GM18526 (cell line): ENCODE measurements around the gene CYGB.

Experiments
- POLR2A ChIP-seq: IDR thresholded peaks from 3 replicates; pipeline ENCODE4 v1.6.1; 2011; ENCODE audit not compliant: insufficient read length; ENCODE audit errors: extremely low read depth

Gene CYGB

DNA sequence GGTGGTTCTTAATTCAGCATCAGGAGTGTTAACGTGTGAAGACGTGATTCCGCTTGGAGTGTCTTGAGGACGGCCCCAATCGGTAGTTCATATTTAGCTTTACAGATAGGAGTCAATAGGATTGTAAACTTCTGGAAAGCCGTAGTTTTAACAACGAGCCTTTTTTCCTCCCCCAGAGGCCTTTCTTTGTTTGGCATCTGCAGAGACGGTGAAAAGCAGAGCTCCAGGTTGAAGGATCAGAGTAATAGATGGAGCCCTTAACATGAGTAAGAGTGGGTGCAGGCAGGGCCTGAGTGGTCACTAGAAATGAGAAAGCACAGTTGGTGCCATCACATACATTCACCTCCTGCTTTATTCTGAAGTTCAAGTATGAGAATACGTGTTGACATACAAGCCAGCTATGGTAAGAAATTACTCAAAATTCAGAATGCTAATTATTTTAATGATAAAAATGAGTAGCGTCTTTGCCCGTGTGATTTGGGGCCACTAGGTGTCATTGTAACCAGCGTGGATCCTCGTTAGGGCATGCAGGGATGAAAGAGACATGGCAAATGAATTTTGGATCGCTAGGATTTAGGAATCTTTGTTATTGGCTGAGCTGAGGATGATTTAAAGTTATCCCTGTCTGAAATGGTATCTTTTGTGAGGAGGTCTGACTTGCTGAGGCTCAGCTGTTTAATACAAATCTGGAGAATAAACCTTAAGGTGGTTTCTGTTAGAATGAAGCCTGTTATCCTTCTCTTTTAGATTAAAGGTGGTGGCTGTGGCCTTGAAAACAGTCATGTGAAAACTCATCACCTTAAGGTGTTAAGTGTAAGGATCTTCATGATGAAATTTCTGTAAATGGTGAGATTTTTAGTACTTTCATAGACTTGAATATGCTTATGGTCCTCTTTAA lies 20.9 kb upstream of the CYGB start:
- TF ChIP-seq POLR2A, result no peak

DNA sequence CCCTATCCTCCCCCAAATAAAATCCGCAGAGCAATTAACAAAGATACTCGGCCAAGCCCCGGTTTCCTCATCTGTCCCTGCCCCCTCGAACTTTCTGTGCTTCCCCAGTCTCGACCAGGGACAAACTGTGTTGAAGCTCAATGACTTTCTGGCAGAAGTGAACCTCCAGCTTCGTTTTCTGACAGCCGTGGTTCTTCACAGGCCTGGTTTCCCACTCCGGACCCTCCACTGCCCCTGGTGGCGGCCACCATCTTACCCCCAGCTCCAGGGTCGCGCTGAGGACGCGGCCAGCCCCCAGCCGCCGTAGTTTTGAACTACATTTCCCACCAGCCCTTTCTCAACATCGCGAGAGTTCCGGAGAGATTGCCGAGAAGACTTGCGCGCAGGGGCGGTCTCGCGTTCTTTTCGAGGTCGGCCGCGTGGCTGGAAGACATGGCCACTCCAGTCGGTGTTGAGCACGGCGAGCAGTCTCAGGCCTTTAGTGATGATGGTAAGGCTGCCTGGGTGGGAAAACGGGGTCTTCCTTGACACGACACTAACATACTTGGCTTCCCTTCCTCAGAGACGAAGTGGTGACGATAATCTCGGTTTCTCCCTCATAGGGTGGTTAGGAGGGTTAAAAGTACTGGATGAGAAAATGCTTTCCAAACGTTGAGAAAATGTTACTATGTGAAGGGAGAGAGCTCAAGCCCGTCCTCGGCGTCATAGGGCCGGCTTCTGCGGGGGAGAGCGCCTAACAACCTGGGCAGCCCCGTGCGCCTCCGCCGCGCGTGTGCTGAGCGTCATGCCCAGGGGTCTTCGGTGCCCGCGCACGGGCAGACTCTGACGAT lies 20.1 kb upstream of the CYGB start:
- peak; percentile 96 for TF ChIP-seq POLR2A

DNA sequence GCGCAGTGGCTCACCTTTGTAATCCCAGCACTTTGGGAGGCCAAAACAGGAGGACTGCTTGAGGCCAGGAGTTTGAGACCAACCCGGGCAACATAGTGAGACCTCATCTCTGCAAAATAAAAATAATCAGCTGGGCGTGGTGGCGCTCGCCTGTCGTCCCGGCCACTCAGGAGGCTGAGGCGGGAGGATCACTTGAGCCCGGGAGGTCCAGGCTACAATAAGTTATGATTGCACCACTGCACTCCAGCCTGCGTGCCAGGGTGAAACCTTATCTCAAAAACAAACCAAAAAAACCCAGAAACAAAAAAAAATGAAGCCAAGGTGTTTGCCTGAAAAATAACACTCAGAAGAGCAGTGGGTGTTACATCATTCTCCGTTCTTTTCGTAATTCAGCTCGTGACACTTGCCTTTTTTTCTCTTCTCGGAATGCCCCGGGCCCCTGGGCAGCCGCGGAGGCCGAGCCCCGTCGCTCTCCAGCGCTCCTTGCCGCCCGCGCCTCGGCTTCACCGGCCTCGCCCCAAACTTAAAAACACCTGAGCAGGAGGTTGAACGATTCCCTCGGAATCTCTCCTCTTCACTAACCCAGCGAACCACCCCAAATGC lies 19.4 kb upstream of the CYGB start:
- TF ChIP-seq POLR2A, result no peak

DNA sequence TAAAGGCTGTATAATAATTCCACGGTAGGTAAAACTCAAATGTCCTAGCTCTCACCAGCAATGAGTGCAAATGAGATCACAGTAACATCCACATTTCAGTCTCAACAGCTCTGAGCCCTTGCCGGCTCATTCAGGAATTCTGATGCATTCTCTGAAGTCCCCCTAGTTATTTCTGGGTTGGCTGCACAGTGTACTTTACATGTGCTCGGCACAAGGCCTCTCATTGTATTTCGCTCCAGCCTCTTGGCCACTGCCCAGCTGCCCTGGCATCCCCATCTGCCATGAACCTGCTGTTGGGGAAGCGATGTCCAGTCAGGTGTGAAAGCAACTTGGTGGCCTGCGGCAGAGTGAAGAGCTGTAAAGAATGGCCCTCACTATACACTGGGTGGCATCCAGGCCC lies 16.6 kb upstream of the CYGB start:
- no peak for TF ChIP-seq POLR2A

DNA sequence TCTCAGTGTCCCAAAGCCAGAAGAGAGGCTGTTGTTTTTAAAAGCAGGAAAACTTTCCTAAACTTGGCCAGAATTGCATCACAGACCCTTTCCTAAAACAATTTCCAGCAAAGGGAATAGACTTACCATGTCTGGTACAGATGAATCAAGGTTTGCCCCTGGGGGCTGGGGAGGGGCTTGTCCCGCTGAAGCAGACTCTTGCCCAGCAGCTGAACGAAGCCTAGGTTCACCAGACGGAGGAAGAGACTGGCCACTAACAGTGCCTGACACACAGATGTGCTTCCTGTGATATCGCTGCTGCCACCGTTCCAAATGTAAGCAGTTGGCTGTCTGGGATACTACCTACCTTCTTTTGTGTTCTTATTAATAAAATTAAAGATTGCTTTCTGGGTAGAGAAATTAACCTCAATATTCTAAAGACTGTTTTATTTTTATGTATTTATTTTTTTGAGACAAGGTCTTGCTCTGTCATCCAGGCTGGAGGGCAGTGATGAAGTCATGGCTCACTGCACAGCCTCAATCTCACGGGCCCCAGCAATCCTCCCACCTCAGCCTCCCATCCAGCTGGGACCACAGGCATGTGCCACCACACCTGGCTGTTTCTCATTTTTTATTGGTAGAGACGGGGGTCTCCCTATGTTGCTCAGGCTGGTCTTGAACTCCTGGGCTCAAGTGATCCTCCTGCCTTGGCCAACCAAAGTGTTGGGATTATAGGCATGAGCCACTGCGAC lies 15.8 kb upstream of the CYGB start:
- TF ChIP-seq POLR2A, result no peak

DNA sequence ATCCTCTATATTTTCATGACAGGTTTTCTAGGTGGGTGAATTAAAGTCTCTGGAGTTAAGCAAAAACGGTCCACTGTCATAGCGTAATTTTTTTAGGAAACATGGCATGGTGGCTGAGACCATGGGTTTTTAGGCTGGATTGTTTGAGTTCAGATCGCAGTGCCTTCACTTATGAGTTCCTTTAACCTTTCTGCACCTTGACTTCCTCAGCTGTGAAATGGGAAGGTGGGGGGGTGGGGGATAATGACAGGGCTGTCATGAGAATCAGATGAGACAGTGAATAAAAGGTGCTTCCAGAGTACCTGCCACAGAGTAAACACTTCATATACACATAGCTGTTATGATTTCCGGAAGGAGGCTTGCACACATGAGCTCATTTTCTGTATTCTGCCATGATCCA lies 14.2 kb upstream of the CYGB start:
- TF ChIP-seq POLR2A, result no peak

DNA sequence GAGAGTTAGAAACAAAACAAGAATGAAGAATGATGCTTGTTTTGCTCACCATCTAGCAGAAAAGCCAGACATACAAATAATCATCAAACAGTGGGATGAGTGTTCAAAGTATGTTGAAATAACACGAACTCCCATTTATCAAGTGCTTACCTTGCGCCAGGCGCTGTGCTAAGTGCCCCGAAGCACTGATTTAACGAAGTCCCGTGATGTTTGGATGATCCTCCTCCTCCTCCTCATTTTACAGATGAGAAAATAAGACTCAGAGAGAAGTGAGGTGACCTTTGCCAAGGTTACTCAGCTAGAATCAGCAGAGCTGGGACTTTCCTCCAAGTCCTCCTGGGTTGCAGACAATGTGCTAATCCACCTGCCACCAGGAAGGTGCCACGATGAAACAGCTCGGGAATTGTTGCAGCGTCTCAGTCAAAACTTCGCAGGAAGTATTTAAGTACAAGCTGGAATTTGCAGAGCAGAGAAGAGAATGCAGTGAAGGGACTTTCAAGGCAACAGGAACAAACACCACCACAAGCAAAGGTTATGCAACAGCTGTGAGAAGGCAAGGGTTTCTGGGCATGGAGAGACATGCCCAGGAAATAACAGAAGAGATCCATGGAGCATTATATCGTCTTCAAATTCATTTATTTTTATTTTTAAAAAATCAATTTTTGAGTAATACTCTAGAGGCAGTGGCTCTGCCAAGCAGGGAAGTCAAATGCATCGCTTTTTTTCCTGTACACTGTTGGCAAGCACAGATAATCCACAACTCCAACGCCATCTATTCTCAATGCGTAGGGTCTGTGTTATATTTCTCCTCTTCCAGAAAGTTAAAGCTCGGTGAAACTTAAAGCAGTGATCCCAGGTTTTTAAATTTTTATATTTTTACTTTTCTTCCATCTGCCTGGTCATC lies 13.5 kb upstream of the CYGB start:
- TF ChIP-seq POLR2A, result no peak

DNA sequence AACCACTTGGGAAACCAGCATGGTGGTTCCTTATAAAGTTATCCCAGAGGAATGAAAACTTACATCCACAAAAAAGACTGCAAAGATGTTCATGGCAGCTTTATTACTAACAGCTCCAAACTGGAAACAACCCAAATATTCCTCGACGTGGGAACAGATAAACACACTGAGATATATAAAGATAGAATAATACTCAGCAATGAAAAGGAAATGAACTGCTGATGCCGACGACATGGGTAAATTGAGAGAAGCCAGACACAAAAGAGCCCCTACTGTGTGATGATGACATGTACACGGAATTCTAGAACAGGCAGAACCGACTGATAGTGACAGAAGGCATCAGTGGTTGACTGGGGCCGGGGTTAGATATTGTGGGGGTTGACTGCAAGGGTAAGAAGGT lies 12.0 kb upstream of the CYGB start:
- no peak for TF ChIP-seq POLR2A

DNA sequence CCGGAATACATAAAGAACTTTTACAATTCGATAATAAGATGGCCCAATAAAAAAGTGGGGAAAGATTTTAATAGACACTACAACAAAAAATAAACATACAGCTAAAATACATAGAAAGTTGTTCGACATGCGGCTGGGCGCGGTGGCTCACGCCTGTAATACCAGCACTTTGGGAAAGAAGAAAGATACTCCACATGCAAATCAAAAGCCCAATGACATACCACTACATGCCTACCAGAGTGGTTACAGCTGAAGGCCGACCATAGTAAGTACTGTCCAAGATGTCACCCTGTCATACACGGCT lies 11.7 kb upstream of the CYGB start:
- no peak for TF ChIP-seq POLR2A

DNA sequence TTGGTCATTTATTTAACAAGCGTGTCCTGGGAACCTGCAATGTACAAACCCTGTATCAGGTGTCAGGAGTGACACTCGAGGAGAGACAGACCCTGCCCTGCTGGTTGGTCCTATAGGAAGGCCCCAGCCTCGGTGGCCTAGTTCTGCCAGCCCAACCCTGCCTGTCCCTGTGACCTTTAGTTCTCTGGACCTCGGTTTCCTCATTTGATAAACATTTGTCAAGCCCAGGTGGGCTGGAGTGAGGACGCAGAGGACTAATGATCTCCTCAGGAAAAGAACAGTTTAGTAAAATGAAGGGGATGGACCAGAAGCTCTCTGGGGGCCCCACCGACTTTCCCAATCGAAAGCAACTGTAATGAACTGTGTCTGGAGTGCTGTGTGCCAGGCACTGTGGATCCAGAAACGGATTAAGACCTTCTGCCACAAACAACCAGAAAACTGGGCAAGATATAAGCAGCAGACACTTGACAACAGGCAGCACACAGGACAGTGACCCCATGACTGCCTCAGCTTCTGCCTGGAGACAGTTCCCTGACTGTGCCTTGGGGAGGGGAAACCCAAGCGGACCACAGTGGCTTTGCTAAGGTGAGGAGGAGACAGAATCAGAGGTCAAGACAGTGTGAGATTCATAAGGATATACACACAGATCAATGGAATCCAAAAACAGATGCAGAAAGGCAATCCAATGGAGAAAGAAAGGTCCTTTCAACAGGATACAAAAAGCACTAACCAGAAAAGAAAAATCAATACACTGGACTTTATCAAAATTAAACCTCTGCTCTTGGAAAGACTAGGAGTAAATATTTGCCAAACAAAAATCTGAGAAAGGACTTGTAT lies 11.1 kb upstream of the CYGB start:
- TF ChIP-seq POLR2A, result no peak

DNA sequence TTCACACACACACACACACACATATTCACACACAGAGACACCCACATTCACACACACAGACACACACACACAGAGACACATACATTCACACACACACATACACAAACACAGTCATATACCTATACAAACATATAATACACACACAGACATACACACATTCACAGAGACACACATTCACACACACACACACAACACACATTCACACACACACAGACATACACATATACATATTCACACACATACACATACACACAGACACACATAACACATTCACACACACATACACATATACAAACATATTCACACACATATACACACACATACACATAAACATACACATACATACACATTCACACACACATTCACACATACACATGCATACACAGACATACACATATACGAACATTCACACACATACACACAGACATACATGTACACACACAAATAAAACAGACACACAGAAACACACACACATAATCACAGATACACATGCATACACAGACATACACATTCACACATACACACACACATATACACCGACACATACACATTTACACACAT lies 10.2 kb upstream of the CYGB start:
- no peak for TF ChIP-seq POLR2A

DNA sequence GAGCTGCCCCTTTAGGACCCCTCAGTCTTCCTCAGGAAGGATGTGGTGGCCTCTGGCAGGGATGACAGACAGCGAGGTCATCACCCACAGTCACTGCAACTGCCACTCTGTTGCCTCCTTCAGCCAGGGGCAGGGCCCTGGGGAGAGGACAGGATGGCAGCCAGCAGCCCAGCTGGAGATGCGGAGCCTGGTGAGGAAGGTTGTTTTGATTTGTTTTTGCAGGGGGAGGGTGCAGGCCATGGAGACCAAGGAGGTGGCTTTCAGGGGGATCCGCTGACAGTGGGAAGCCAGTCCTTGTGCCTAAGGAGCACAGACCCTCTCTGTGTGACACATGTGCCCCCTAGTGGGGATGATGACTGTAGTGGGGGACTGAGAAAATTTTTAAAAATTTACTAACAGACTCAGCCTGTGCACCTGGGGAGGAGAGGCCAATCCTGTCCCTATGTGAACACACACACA lies 9.7 kb upstream of the CYGB start:
- no peak for TF ChIP-seq POLR2A

DNA sequence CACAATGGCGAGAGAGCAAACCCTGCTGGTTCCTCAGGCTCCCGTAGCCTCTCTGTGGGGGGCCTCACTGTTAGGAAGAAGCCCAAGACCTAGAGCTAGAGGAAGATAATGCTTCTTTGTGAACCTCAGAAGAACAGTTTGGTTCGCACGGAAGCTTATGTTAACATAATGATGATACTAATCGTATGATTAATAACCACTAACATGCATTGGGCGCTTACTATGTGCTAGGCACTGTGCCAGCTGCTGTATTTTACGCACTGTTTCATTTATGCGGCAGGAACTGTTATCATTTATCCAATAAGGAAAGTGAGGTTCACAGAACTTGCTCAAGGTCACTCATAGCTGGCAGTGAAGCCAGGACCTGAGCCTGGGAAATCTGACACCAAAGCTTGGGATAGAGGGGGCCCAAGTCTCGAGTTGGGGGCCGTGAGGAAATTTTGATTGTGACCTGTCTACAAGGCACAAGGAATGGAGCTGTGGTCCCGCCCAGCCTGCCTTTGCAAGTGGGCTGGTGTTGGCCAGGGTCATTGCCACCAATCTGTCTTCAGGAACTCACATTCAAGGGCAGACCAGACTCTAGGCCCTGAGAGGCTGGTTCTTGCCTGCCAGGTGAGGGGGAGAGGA lies 9.2 kb upstream of the CYGB start:
- no peak for TF ChIP-seq POLR2A
